ENCODE measurements around the gene PAX3. TPM values are rescaled to one million over a fixed set of nuclear protein-coding genes. Genes with fewer than 3 reads are reported as not detected.

Gene PAX3
- total RNA-seq, 1 donor from 2014 or later: not detected

- ATAC-seq: no peak
These were observed 11.0 kb upstream of the PAX3 start for GRCh38 chr2:222309766-222310165.

GRCh38 chr2:222309361-222309760 lies 10.6 kb upstream of the PAX3 start:
- no peak for ATAC-seq

GRCh38 chr2:222307978-222308730 lies 9.4 kb upstream of the PAX3 start:
- no peak for ATAC-seq

DNA sequence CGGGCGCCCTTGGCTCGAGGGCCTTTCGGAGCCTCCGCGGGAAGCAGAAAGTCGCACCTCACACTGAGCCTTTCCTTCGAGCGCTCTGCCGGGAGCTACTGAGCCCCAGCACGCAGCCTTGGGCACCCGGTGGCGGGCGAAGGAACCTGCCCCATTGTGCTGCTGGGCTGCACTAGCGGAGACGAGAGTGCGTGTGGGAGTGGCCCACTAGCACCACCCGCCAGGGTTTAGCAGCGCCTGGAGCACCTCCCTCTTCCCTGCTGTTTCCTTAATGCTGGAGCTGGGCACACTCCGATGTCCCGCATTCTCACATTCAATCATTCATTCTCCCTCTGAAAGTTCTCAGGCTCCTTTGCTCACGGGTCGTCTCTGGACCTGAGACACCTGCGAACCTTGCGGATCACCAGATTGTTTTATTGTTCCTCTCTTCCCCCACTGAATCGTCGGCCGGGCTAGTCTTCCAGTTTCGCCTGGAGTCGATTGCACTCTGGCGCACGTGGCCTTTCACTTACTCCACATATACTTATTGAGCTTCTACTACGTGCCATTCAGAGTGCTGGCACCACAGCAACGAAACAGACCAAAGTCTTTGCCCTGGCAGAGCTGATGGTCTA lies 8.5 kb upstream of the PAX3 start:
- peak; percentile 84 for ATAC-seq

- ATAC-seq: peak; percentile 7
These were observed 7.8 kb upstream of the PAX3 start for GRCh38 chr2:222306393-222307142.

DNA sequence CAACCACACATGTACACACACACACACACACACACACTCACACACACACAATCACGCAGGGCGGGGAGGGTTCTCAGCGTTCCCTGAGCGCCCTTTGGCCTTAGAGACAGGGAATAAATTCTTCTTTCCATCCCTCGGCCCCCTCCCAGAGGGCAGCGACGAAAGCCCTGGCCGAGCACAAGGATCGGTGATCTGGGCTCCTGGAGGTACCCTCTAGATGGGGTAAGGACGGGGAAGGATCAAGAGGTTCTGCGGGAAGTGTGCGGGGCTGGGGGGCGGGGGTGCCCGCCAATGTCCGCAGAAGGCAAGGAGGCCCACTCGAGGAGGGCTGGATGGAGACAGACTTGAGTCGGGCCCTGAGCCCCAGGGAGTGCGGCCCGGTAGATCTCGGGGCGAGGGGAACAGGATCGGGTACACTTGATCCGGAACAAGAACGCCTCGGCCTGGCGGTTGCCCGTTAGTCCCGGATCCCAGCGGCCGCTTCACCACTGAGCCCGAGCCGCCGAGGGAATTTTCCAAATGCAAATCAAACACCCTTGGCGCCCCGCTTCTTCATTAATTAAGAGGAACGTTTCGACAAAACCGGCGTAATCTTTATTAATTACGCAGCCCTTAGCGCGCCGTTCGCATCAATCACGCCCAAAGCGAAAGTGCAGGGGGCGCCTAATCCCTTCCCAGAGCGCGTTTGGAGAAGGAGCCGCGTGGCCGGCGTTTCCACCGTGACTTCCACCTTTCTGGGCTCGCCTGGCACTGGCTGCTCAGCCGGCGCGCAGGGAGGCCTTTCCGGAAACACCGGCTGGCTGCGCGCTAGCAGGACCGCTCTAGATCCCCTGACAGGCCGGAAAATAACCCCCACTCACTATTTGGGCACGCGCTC lies 7.0 kb upstream of the PAX3 start:
- peak; percentile 15 for ATAC-seq

DNA sequence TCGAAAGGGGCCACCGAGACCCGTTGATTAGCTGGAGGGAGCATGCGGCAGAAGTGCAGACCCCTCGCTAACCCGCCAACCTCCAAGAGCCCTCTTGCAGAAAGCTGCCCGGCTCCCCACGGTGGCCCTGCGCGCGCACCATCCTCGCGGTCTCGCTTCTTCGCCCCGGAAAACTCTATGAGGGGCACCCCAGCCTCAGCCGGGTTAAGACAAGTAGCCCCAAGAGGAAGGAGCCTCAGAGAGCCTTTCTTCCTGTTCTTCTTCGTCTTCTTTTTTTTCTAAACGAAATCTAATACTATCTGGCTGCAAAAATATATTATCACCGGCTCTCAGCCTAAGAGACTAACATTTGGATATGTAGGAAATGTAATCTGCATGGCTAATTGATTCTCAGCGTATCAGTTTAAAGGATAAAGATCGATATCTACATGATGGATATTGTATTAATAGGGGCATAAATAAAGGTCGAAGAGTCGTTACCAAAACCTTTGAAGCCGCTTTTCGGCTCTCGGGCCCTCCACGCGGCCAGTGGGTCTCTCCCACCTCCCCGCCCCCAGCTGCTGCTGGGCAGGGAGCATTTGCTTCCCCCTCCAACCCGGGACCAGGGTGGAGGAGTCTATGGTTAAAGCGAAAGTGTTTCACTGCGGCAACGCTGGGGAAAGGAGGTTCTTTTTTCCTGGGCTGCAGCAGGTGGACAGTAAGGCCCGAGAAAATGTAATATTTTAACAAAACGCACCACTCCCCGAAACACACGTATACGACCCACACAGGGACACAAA lies 6.1 kb upstream of the PAX3 start:
- ATAC-seq: no peak

DNA sequence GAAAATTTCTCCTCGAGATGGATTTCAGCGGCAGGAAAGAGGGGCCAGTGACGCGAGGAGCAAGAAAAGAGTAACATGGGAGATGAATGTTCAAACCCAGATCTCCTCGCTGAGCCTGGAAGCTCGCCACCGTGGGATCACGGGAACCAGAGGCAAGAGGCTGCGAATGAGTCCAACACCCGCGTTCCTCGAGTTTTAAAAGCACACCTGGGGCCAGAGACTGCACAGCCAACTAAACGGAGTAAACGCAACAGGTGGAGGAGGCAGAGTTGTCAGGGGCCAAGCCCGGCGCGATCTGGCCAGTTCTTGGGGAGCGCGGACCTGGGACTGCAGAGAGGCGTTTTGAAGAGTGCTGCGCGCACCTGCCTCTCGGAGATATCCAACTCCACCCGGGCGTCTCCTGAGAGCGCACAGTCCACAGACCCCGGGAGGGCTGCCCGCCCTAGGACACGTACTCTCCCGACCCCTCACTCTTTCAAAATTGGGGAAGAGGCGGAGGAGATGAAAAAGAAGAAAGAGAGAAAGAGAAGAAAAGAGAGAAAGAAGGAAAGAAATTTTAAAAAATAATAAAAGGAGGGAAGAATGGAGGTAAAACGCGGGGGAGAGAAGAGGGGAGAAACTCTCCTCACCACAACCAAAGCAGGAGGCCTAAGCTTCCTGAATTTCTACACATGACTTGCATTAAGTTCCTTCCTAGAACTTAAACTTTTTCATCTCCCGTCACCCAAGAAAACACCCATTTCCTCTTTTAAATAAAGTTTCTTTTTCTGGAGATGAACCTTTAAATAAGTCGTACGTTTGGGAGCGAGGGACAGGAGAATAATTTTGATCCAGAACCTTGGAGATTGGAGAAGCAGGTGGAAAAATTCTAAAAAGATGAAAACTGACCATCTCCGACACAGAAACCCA lies 5.3 kb upstream of the PAX3 start:
- no peak for ATAC-seq

GRCh38 chr2:222303045-222303827 lies 4.4 kb upstream of the PAX3 start:
- ATAC-seq: no peak

- ATAC-seq: no peak
These were observed 3.6 kb upstream of the PAX3 start for GRCh38 chr2:222302178-222303018.

GRCh38 chr2:222301796-222302118 lies 3.0 kb upstream of the PAX3 start:
- no peak for ATAC-seq

- ATAC-seq: no peak
These were observed 2.4 kb upstream of the PAX3 start for GRCh38 chr2:222301053-222301795.

DNA sequence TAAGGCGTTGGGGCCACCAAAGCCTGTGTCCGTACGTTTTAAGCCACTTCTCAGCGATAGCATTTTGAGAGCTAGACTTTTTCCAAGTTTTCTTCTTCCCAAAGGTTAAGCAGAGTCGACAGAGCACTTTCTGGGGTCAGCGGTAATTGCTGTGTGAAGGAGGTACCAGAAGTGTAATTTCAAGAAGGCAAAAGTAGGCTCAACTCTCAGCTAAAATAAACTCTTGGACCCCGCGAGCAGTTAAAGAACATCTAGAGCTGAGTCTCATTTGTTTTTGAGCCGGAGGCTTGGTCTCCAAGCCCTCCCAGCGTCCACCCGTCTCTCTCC lies 1.9 kb upstream of the PAX3 start:
- no peak for ATAC-seq

DNA sequence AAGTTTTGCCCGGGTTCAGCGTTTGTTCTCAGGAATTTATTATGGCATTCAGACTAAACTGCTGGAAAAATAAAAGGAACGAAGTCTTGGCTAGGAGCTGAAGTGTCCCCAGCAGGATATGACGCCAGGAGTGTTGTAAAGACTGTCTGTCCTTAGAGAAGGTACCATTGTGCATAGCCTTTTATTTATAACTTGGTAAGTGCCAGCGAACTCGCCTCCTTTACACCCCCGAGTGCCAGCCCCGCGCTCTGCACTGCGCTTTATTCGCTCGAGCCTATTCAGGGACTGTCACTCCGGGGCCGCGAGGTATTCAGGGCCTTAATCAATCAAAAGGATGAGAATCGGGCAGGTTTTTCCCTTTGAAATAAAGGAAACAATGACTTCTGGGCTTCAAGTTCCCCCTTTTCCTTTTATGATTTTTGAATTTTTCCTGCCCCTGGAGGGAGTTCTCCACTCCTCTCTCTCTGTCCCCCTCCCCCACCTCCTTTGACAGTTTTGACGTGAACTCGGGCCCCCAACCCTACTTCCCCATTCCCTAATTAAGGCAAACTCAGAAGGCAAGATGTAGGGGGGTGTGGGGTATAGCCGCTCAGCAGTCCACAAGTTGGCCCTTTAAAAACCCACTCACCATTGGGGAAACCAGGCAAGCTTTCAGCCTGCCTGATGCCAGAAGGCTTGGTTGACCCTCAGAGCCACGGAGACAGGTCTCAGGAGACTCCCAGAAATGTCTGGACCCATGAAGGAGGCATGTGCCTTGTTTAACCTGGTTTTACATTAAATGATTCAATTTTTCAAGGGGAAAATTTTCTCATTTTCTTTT lies 1.3 kb upstream of the PAX3 start:
- ATAC-seq: no peak

DNA sequence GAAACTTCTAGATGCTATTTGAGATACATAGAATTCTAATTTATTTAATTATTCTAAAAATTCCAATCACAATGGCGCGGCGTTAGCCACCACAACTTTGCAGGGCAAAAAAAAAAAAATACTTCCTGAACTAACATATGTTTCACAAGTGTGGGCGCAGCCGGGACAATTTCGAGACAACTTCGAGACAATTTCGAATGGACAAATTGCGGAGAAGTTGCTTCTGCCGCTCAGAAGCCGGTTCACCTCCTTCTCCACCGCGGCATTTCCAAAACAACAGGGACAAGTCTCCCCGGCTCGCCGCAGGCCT lies 842 bp downstream of the PAX3 start:
- no peak for ATAC-seq

GRCh38 chr2:222297600-222297935 lies 1.2 kb downstream of the PAX3 start:
- ATAC-seq: no peak

DNA sequence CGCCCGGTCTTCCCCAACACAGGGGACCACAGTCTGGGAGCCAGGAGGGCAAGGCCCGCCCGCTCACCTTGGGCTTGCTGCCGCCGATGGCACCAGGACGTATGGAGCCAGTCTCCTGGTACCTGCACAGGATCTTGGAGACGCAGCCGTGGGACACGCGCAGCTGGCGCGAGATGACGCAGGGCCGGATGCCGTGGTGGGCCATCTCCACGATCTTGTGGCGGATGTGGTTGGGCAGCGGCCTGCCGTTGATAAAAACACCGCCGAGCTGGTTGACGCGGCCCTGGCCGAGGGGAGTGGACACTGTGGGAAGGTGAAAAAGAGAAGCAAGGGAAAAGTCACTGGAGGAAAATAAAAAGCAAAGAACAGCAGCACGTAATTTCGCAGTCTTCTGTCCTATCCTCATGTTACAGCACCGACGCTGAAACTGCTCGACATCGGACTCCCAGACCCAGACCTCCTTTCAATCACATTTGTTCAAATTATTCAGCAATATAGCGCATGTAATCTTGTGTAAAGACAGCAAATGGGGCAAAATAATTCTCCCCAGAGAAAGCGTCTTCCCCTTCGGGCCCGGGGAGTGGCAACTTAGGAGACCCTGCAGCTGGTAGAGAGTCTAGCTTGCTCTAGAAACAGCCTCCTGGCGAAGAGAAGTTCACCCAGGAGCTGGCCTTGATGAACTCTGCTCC lies 1.7 kb downstream of the PAX3 start:
- ATAC-seq: no peak

All from esophagus mucosa (tissue), 1 donor.